GM12801 (cell line): ENCODE data around the gene PRCD.

Source experiments
- TF ChIP-seq, protein P1 (sequence below): IDR thresholded peaks from one replicate; pipeline ENCODE4 v1.5.1; 2011; ENCODE audit warnings: control low read depth; ENCODE audit not compliant: insufficient read length; ENCODE audit errors: extremely low read depth

Gene PRCD

GRCh38 chr17:76530095-76530723 lies 9.6 kb upstream of the PRCD start:
- TF ChIP-seq, protein P1, sequence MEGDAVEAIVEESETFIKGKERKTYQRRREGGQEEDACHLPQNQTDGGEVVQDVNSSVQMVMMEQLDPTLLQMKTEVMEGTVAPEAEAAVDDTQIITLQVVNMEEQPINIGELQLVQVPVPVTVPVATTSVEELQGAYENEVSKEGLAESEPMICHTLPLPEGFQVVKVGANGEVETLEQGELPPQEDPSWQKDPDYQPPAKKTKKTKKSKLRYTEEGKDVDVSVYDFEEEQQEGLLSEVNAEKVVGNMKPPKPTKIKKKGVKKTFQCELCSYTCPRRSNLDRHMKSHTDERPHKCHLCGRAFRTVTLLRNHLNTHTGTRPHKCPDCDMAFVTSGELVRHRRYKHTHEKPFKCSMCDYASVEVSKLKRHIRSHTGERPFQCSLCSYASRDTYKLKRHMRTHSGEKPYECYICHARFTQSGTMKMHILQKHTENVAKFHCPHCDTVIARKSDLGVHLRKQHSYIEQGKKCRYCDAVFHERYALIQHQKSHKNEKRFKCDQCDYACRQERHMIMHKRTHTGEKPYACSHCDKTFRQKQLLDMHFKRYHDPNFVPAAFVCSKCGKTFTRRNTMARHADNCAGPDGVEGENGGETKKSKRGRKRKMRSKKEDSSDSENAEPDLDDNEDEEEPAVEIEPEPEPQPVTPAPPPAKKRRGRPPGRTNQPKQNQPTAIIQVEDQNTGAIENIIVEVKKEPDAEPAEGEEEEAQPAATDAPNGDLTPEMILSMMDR, result no peak

- TF ChIP-seq, protein P1, result no peak
Measured at GRCh38 chr17:76530811-76531485, 8.9 kb upstream of the PRCD start.

DNA sequence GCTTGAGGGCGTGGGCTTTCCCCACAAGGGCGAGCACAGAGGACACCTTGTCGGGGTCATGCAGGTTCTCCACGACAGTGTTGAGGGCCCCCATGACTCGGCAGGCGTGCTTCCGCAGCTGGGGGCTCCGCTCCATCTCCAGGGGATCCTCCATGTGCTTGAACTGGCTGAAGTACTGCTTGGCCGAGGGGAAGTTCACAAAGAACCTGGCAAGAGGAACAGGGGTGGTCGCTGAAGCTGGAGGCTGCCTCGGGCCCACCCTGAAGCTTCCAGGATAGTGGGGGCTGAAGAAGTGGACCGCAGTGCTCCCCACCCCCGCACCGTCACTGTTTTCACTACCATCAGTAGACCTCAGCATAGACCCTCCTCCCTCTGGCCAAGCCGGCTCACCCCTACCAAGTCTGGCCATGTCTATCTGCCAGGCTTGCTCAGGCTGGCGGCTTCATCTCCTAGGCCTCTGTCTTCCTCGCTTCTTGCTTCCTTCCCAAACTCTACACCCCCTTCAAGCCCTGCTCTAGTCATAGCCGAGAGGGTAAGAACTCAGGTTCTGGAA lies 8.3 kb upstream of the PRCD start:
- TF ChIP-seq, protein P1, result no peak

- TF ChIP-seq, protein P1, result no peak
Measured at GRCh38 chr17:76532072-76532651, 7.7 kb upstream of the PRCD start.

- TF ChIP-seq, protein P1, result no peak
Measured at GRCh38 chr17:76534831-76535732, 4.8 kb upstream of the PRCD start.

DNA sequence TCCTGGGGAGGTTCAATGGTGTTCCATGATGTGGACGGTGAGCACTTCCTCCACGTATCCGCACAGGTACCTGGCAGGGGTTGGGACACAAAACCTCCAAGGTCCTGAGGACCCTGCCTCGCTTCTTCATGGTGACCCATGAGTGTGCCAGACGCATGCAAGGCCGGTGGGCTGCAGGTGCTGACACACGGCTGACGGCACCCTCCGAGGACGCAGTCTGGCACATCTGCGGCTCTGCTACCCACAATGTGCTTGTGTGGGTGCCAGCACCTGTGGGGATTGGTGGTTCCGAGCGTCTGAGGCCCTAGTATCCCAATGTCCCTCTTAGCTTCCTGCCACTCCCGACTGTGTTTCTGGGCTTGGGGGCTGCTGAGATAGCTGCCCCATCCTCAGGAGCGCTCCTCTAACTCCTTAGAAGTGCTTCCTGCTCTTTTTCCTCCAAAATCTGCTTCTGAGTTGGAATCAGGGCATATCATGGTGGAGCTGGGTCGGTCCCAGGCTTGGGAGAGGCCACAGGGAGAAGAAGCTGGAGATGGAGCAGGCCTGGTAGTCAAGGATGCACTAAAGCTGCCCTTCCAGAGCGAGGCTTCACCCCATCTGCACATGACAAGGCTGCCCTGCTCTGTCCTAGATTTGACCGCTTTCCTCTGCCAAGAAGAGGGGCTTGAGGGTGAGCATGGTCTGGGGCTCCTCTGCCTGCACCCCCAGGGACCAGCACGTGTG lies 3.9 kb upstream of the PRCD start:
- TF ChIP-seq, protein P1, result no peak
